Measurements from ENCODE around the gene INPP5E. TPM values are rescaled to one million over a fixed set of nuclear protein-coding genes. Genes with fewer than 3 reads are reported as not detected.

INPP5E gene
- total and polyA plus RNA-seq, 2 donors (not counting 1 experiment from before 2014, with no cell fraction given) = 3.9 to 7.8 TPM

GRCh38 chr9:136432591-136432990 is 7.1 kb downstream of the INPP5E start:
- Histone ChIP-seq H3K79me2 (ENCODE audit: control insufficient read depth, insufficient read depth, low read length) (peaks cover 27% of the 10 kb centered on the region), H3K4me2 (ENCODE audit: extremely low read depth, insufficient read depth, low read length) (no peak overlapping the region), H3K9ac (ENCODE audit: insufficient read depth, low read length) (no peak overlapping the region), H3K4me1 (ENCODE audit: control insufficient read depth, extremely low read depth, insufficient read depth, low read length) (peaks cover 5% of the 10 kb centered on the region), H4K20me1 (ENCODE audit: control insufficient read depth, extremely low read depth, insufficient read depth, low read length) (no peaks in the 10 kb centered on the region), H3K4me3 (replicated peaks in 1 of 4; ENCODE audit: control extremely low read depth in 1 of 4, insufficient read depth in 1 of 4, low read depth in 3 of 4, low read length in 4 of 4) (no peak overlapping the region), H2AFZ (ENCODE audit: low read length) (no peak overlapping the region), H3K36me3 (ENCODE audit: control insufficient read depth, insufficient read depth, low read length) (peaks cover 28% of the 10 kb centered on the region), H3K27me3 (ENCODE audit: control insufficient read depth, insufficient read depth, low read length) (no peaks in the 10 kb centered on the region), H3K9me3 (ENCODE audit: control insufficient read depth, insufficient read depth, low read depth, low read length) (no peaks in the 10 kb centered on the region), H3K27ac (ENCODE audit: insufficient read depth, low read length) (no peak overlapping the region)
- DNase-seq (ENCODE audit: low read depth in 2 of 2) = no peak
- TF ChIP-seq EZH2 (IDR thresholded peaks at IDR 0.05; ENCODE audit: low read length, missing control alignments) = no peak
- TF ChIP-seq, protein P1, sequence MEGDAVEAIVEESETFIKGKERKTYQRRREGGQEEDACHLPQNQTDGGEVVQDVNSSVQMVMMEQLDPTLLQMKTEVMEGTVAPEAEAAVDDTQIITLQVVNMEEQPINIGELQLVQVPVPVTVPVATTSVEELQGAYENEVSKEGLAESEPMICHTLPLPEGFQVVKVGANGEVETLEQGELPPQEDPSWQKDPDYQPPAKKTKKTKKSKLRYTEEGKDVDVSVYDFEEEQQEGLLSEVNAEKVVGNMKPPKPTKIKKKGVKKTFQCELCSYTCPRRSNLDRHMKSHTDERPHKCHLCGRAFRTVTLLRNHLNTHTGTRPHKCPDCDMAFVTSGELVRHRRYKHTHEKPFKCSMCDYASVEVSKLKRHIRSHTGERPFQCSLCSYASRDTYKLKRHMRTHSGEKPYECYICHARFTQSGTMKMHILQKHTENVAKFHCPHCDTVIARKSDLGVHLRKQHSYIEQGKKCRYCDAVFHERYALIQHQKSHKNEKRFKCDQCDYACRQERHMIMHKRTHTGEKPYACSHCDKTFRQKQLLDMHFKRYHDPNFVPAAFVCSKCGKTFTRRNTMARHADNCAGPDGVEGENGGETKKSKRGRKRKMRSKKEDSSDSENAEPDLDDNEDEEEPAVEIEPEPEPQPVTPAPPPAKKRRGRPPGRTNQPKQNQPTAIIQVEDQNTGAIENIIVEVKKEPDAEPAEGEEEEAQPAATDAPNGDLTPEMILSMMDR (conservative IDR thresholded peaks at IDR 0.05 in 1 of 2, IDR thresholded peaks at IDR 0.05 in 1 of 2; ENCODE audit: low read depth in 1 of 2, low read length in 2 of 2) = no peak

GRCh38 chr9:136431782-136432350 is 7.8 kb downstream of the INPP5E start:
- no peak overlapping the region for H3K4me3 ChIP-seq (replicated peaks in 1 of 4; ENCODE audit: control extremely low read depth in 1 of 4, insufficient read depth in 1 of 4, low read depth in 3 of 4, low read length in 4 of 4)
- TF ChIP-seq EZH2 (IDR thresholded peaks at IDR 0.05; ENCODE audit: low read length, missing control alignments) = no peak
- TF ChIP-seq, protein P1 (conservative IDR thresholded peaks at IDR 0.05 in 1 of 2, IDR thresholded peaks at IDR 0.05 in 1 of 2; ENCODE audit: low read depth in 1 of 2, low read length in 2 of 2) = no peak
- no peaks in the 10 kb centered on the region for H3K9me3 ChIP-seq (ENCODE audit: control insufficient read depth, insufficient read depth, low read depth, low read length)
- no peaks in the 10 kb centered on the region for H3K27me3 ChIP-seq (ENCODE audit: control insufficient read depth, insufficient read depth, low read length)
- H3K27ac ChIP-seq (ENCODE audit: insufficient read depth, low read length) = no peak overlapping the region
- peaks cover 20% of the 10 kb centered on the region for H3K79me2 ChIP-seq (ENCODE audit: control insufficient read depth, insufficient read depth, low read length)
- peaks cover under 1% of the 10 kb centered on the region for H3K4me1 ChIP-seq (ENCODE audit: control insufficient read depth, extremely low read depth, insufficient read depth, low read length)
- no peak overlapping the region for H3K4me2 ChIP-seq (ENCODE audit: extremely low read depth, insufficient read depth, low read length)
- H4K20me1 ChIP-seq (ENCODE audit: control insufficient read depth, extremely low read depth, insufficient read depth, low read length) = no peaks in the 10 kb centered on the region
- H2AFZ ChIP-seq (ENCODE audit: low read length) = no peak overlapping the region
- DNase-seq (ENCODE audit: low read depth in 2 of 2) = no peak
- no peak overlapping the region for H3K9ac ChIP-seq (ENCODE audit: insufficient read depth, low read length)
- peaks cover 23% of the 10 kb centered on the region for H3K36me3 ChIP-seq (ENCODE audit: control insufficient read depth, insufficient read depth, low read length)

DNA sequence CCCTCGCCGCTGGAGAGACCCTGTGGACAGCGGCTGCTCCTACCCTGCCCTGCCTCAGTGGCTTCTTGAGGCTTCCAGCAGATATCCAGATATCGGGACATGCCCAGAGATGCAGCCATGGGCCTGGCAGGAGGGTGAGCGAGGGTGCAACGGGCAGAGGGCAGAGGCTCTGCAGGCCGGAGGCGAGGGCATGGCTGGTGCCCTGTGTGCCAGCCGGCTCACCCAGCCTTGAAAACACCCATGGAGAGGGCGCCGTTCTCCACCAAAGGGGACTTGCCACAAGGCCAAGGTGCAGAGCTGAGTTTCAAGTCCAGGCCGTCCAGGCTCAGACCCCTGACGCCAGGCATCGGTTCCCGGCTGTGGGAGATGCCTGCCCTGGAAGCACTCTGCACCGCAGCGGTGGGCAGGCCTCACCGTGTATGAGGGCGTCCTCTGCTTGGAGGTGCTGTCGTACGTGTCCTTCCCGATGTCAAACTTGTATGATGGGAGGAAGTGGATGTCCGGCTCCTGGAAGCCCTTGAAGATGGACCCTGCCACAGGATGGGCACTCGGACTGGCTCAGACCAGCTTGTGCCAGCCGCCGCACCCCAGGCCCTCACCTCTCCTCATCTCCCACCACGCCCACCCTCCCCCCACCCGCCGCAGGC is 8.9 kb downstream of the INPP5E start:
- H2AFZ ChIP-seq (ENCODE audit: low read length) = no peak overlapping the region
- no peaks in the 10 kb centered on the region for H3K27me3 ChIP-seq (ENCODE audit: control insufficient read depth, insufficient read depth, low read length)
- H3K9me3 ChIP-seq (ENCODE audit: control insufficient read depth, insufficient read depth, low read depth, low read length) = no peaks in the 10 kb centered on the region
- no peak for TF ChIP-seq EZH2 (IDR thresholded peaks at IDR 0.05; ENCODE audit: low read length, missing control alignments)
- TF ChIP-seq, protein P1 (conservative IDR thresholded peaks at IDR 0.05 in 1 of 2, IDR thresholded peaks at IDR 0.05 in 1 of 2; ENCODE audit: low read depth in 1 of 2, low read length in 2 of 2) = no peak
- no peaks in the 10 kb centered on the region for H4K20me1 ChIP-seq (ENCODE audit: control insufficient read depth, extremely low read depth, insufficient read depth, low read length)
- no peak overlapping the region for H3K4me3 ChIP-seq (replicated peaks in 1 of 4; ENCODE audit: control extremely low read depth in 1 of 4, insufficient read depth in 1 of 4, low read depth in 3 of 4, low read length in 4 of 4)
- peaks cover 8% of the 10 kb centered on the region for H3K79me2 ChIP-seq (ENCODE audit: control insufficient read depth, insufficient read depth, low read length)
- no peak for DNase-seq (ENCODE audit: low read depth in 2 of 2)
- H3K4me1 ChIP-seq (ENCODE audit: control insufficient read depth, extremely low read depth, insufficient read depth, low read length) = no peaks in the 10 kb centered on the region
- H3K9ac ChIP-seq (ENCODE audit: insufficient read depth, low read length) = no peak overlapping the region
- H3K36me3 ChIP-seq (ENCODE audit: control insufficient read depth, insufficient read depth, low read length) = peaks cover 23% of the 10 kb centered on the region
- no peak overlapping the region for H3K27ac ChIP-seq (ENCODE audit: insufficient read depth, low read length)
- no peak overlapping the region for H3K4me2 ChIP-seq (ENCODE audit: extremely low read depth, insufficient read depth, low read length)
